Right atrium auricular region (tissue), 2 donors: ENCODE data around the gene EEF2. TPM values are rescaled to one million over a fixed set of nuclear protein-coding genes. Genes with fewer than 3 reads are reported as not detected.
"Not testable (repeated sequence)": the region's sequence is repeated elsewhere in the genome, so short reads cannot be mapped to it uniquely, and the experiment has no call there.

Source experiments
- DNase-seq: peaks from one replicate; pipeline ENCODE4 v3.0.0-alpha.2; 2019; ENCODE audit warnings: low spot score
- H3K27ac ChIP-seq, 2 donors: fragments of 200-600 bp; sonication (generic); 1 replicate in 1 of 2; 2 replicates in 1 of 2; pipeline ENCODE4 v1.5.1; 2016 to 2019
- H3K27me3 ChIP-seq, 2 donors: fragments of 200-600 bp; sonication (generic); one replicate each; pipeline versions ENCODE4 v1.5.1 to v1.6.0; 2017 to 2019
- H3K36me3 ChIP-seq: fragments of 200-600 bp; sonication (generic); one replicate; pipeline ENCODE4 v1.5.1; 2016
- H3K4me1 ChIP-seq, 2 donors: fragments of 200-600 bp; sonication (generic); one replicate each; pipeline versions ENCODE4 v1.5.1 to v1.6.0; 2017 to 2019
- H3K4me3 ChIP-seq, 2 donors: fragments of 200-600 bp; sonication (generic); 1 replicate in 1 of 2; 2 replicates in 1 of 2; pipeline ENCODE4 v1.5.1; 2017 to 2019; ENCODE audit warnings: mild to moderate bottlenecking in 1 of 2, moderate library complexity in 1 of 2
- H3K9me3 ChIP-seq, 2 donors: fragments of 200-600 bp; sonication (generic); one replicate each; pipeline ENCODE4 v1.5.1; 2019
- CTCF ChIP-seq, 2 donors: fragments of 200-600 bp; sonication (generic); IDR thresholded peaks; one replicate each; pipeline ENCODE4 v1.5.1; 2019; ENCODE audit warnings: antibody characterized with exemption in 2 of 2
- total RNA-seq, 2 donors: library from RNA; depleted of rRNA; stranded (reverse); fragments of >200 nt; gene quantifications; one replicate each; pipeline ENCODE4 v1.1.0, GENCODE V29; 2016

Gene EEF2
- total RNA-seq, 2 donors from 2014 or later: 1,205 to 1,737 TPM

- peak overlapping the region; percentile 88 to 98 for H3K27ac ChIP-seq
- H3K9me3 ChIP-seq: no peaks in the 10 kb centered on the region
- H3K36me3 ChIP-seq: peaks cover 12% of the 10 kb centered on the region
- no peaks in the 10 kb centered on the region for H3K27me3 ChIP-seq
- no peak for DNase-seq
- no peak for TF ChIP-seq CTCF (IDR thresholded peaks at IDR 0.05)
- H3K4me1 ChIP-seq: peaks cover 0 to 42% of the 10 kb centered on the region in 2 donors
- H3K4me3 ChIP-seq: peak overlapping the region; percentile 42 to 49
Measured at GRCh38 chr19:3950871-3951861, 34.1 kb downstream of the EEF2 start.

- H3K27ac ChIP-seq: peak overlapping the region; percentile 88 to 98
- no peak for TF ChIP-seq CTCF (IDR thresholded peaks at IDR 0.05)
- H3K4me1 ChIP-seq: peaks cover 0 to 42% of the 10 kb centered on the region in 2 donors
- H3K4me3 ChIP-seq: peak overlapping the region; percentile 42 to 49
- no peak for DNase-seq
- H3K36me3 ChIP-seq: peaks cover 14% of the 10 kb centered on the region
- H3K27me3 ChIP-seq: no peaks in the 10 kb centered on the region
- no peaks in the 10 kb centered on the region for H3K9me3 ChIP-seq
Measured at GRCh38 chr19:3949997-3950859, 35.0 kb downstream of the EEF2 start.

- Histone ChIP-seq H3K27me3 (no peaks in the 10 kb centered on the region), H3K4me3 (no peak overlapping the region), H3K27ac (peak overlapping the region; percentile 88 to 98), H3K9me3 (no peaks in the 10 kb centered on the region), H3K36me3 (peaks cover 16% of the 10 kb centered on the region), H3K4me1 (peaks cover 0 to 41% of the 10 kb centered on the region in 2 donors)
- no peak for TF ChIP-seq CTCF (IDR thresholded peaks at IDR 0.05)
- DNase-seq: no peak
Measured at GRCh38 chr19:3949294-3949693, 36.0 kb downstream of the EEF2 start.

- H3K4me1 ChIP-seq: peaks cover 0 to 23% of the 10 kb centered on the region in 2 donors
Measured at GRCh38 chr19:3947316-3947933, 37.8 kb downstream of the EEF2 start.

GRCh38 chr19:3945838-3946237, 39.4 kb downstream of the EEF2 start:
- Histone ChIP-seq H3K27me3 (no peaks in the 10 kb centered on the region), H3K4me3 (no peak overlapping the region), H3K4me1 (peaks cover 0 to 17% of the 10 kb centered on the region in 2 donors), H3K36me3 (peaks cover 37% of the 10 kb centered on the region), H3K27ac (peak overlapping the region; percentile 74 to 98), H3K9me3 (no peaks in the 10 kb centered on the region)
- no peak for TF ChIP-seq CTCF (IDR thresholded peaks at IDR 0.05)
- no peak for DNase-seq

More at GRCh38 chr19:3947316-3947933, 37.8 kb downstream of the EEF2 start:
- H3K9me3 ChIP-seq, DNase-seq, H3K27me3 ChIP-seq, H3K4me3 ChIP-seq: not testable (repeated sequence)
- Histone ChIP-seq H3K27ac (peak overlapping the region; percentile 88 to 98), H3K36me3 (peaks cover 21% of the 10 kb centered on the region)
